AML-193 (cell line): Measurements from ENCODE around the gene CEP164.
"Not testable (repeated sequence)": the region's sequence is repeated elsewhere in the genome, so short reads cannot be mapped to it uniquely, and the experiment has no call there.

Experiments used
- DNase-seq, 2 experiments: peaks; one replicate each; lab custom pipeline; 2025; lab: John Stamatoyannopoulos, UW

Gene CEP164

GRCh38 chr11:117395476-117395875 lies 67.8 kb downstream of the CEP164 start:
- DNase-seq, result no peak

GRCh38 chr11:117396970-117397369 lies 69.3 kb downstream of the CEP164 start:
- no peak for DNase-seq

GRCh38 chr11:117398618-117399017 lies 71.0 kb downstream of the CEP164 start:
- not testable (repeated sequence) for DNase-seq

- not testable (repeated sequence) for DNase-seq
Observed at GRCh38 chr11:117399100-117399840, 71.6 kb downstream of the CEP164 start.

- not testable (repeated sequence) for DNase-seq
Observed at GRCh38 chr11:117405898-117406297, 78.2 kb downstream of the CEP164 start.

- no peak for DNase-seq
Observed at GRCh38 chr11:117407016-117407415, 79.4 kb downstream of the CEP164 start.

- DNase-seq, result no peak
Observed at GRCh38 chr11:117408356-117408755, 80.7 kb downstream of the CEP164 start.

GRCh38 chr11:117409511-117409910 lies 81.9 kb downstream of the CEP164 start:
- DNase-seq, result no peak

- no peak for DNase-seq
Observed at GRCh38 chr11:117410238-117410637, 82.6 kb downstream of the CEP164 start.

GRCh38 chr11:117410861-117411710 lies 83.4 kb downstream of the CEP164 start:
- DNase-seq, result no peak

GRCh38 chr11:117411736-117412135 lies 84.1 kb downstream of the CEP164 start:
- DNase-seq, result no peak

GRCh38 chr11:117412176-117412575 lies 84.5 kb downstream of the CEP164 start:
- DNase-seq, result no peak

- DNase-seq, result no peak
Observed at GRCh38 chr11:117412653-117413275, 85.1 kb downstream of the CEP164 start.

GRCh38 chr11:117413616-117414015 lies 86.0 kb downstream of the CEP164 start:
- no peak for DNase-seq

- no peak for DNase-seq
Observed at GRCh38 chr11:117414724-117415123, 87.1 kb downstream of the CEP164 start.

GRCh38 chr11:117415358-117415896 lies 87.8 kb downstream of the CEP164 start:
- no peak for DNase-seq

- DNase-seq, result no peak
Observed at GRCh38 chr11:117417342-117417741, 89.7 kb downstream of the CEP164 start.

GRCh38 chr11:117417856-117418255 lies 90.2 kb downstream of the CEP164 start:
- DNase-seq, result no peak

GRCh38 chr11:117418737-117419481 lies 91.3 kb downstream of the CEP164 start:
- no peak for DNase-seq

GRCh38 chr11:117419482-117420142 lies 92.0 kb downstream of the CEP164 start:
- DNase-seq, result no peak

- no peak for DNase-seq
Observed at GRCh38 chr11:117420143-117420485, 92.5 kb downstream of the CEP164 start.
